ENCODE results near the gene NDUFS7.

Gene NDUFS7

DNA sequence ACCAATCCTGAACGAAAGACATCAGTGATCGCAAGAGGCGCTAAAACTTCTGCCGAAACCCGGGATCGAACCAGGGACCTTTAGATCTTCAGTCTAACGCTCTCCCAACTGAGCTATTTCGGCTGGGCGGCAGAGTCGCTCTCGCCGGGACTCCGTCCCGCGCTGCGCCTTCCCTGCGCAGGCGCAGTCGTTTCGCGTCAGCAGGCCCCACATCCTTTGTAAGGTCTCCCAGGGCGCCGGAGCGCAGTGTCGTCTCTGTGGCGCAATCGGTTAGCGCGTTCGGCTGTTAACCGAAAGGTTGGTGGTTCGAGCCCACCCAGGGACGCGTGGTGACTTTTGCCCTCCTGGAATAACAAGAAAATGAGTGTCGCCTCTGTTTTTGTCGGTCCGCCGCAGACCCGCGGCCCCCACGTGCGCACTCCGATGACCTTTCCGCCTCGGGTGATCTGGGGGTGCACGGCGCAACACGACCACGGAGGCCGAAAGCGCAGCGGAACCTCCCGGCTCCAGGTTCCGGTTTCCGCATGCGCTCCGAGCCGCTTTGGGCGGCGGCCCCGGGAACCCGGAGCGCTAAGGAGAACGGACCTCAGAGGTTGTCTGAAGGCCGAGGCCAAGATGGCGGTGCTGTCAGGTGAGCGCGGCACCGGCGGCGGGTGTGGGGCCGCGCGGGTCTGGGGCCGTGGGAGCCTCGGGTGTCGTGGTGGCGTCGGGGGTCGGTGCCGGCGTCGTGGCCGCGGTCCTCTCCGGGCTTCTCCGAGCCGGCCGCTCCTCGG lies at the start of gene NDUFS7:
NDUFS7 (plus strand) TSS at position 596 of the 773 bp plus-strand sequence; CDS start at position 616, 20 bp downstream.
- DNase-seq (ENCODE audit: low read depth in 2 of 2) = peak; percentile 90 to 94

DNA sequence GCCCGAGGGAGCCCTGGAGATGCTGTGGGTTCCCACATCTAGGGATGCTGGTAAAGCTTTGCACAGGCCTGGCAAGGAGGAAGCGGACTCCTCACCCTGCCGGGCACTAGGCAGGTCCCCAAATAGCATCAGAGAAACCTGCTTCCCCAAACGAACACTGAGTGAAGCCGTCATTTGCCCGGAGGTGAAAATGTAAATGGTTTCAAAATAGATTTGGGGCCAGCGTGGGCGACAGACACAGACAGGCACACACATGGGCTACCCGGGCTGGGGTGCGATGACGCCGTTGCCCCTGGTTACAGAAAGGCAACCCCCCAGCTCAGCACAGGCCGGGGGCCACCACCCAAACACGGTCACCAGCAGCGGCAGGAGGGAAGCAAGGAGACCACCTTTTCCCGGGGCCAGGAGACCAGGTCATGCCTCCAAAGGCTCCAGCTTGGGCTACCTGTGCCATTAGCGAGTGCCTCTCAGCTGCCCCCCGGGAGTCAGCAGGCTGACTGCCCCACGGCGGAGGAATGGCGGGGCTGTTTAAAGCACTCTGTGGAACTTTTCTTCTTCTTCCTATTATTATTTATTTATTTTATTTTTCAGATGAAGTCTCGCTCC lies 47.5 kb upstream of the NDUFS7 start:
- DNase-seq (ENCODE audit: low read depth in 2 of 2) = no peak

- no peak for DNase-seq (ENCODE audit: low read depth in 2 of 2)
These were observed 42.8 kb upstream of the NDUFS7 start for GRCh38 chr19:1340681-1341469.

- no peak for DNase-seq (ENCODE audit: low read depth in 2 of 2)
These were observed 40.7 kb upstream of the NDUFS7 start for GRCh38 chr19:1343041-1343440.

DNA sequence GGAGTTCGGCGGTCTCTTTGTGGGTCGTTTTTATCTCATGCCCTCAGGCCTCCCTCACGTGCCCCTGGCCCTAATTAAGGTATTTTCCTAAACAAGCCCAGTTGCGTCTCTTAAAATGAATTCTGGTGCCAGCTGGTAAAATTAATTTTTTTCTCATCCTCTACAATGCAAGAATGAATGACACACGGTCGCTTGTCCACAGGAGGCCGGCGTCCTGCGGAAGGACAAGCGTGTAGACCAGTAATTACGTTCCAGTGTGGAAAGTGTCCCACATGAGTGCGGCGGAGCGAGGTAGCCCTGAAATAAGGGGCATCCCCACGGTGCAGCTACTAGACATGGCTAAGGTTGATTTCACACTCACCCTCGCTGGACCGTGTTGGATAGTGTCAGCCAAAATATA lies 34.5 kb upstream of the NDUFS7 start:
- DNase-seq (ENCODE audit: low read depth in 2 of 2) = no peak

- DNase-seq (ENCODE audit: low read depth in 2 of 2) = no peak
These were observed 32.8 kb upstream of the NDUFS7 start for GRCh38 chr19:1350867-1351266.

GRCh38 chr19:1351381-1351851 lies 32.3 kb upstream of the NDUFS7 start:
- DNase-seq (ENCODE audit: low read depth in 2 of 2) = no peak

- no peak for DNase-seq (ENCODE audit: low read depth in 2 of 2)
These were observed 30.6 kb upstream of the NDUFS7 start for GRCh38 chr19:1353144-1353543.

GRCh38 chr19:1354970-1355567 lies 28.6 kb upstream of the NDUFS7 start:
- peak in 1 of 2 experiments; percentile 15 for DNase-seq (ENCODE audit: low read depth in 2 of 2)

DNA sequence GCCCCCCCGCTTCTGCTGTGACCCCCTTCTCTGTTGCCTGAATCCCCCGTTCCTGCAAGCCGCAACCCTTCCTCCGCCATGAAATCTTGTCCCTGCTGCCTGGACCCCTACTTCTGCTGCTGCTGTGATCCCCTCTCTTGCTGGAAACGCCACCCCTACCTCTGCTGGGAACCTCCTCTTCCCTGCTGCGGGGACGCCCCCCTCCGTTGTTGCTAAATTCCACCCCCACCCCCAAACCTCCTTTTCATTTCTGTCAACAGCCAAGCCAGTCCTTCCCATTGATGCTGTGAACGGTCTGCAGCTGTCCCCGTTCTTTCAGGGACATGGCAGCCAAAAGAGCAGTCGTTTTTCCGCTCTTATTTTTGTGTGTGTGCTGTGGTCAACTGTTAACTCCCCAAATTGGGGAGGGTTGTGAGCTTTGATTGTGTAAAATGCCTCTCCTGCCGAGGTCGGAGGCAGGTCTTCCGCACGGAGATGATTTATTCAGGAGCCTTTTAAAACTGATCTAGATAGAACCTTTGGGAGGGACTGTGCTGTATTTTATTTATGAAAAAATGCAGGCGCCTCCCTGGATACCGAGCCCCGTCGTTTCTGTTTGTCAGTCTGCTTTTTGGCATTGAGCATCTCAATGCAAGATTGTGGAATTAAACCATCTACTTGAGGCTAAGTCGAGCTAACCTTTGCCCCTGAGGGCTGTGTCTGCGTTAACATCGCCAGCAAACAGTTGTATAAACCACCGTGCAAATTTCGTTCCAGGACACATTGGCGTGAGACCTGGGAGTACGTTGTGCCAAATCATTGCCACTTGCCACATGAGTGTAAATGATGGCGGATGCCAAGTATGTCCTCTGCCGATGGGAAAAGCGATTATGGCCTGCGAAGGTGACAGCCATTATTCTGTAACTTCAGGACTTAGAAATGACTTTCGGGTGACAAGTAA lies 27.9 kb upstream of the NDUFS7 start:
- DNase-seq (ENCODE audit: low read depth in 2 of 2) = no peak

DNA sequence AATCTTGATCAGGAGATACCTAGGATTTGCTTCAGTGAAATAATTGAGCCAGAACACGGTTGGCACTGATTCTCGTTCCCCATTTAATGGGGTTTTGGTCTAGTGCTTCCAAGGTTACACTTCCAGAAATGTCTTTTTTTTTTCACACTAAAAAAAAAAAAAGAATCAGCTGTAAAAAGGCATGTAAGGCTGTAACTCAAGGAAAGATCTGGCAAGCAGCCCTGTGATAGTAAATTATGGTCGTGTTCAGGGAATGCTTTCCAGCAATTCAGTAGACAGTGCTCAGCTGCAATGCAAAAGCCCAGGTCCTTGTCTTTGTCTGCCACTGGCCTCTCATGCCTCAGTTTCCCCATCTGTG lies 27.2 kb upstream of the NDUFS7 start:
- DNase-seq (ENCODE audit: low read depth in 2 of 2) = no peak

- no peak for DNase-seq (ENCODE audit: low read depth in 2 of 2)
These were observed 26.1 kb upstream of the NDUFS7 start for GRCh38 chr19:1357531-1358109.

GRCh38 chr19:1360126-1360817 lies 23.4 kb upstream of the NDUFS7 start:
- DNase-seq (ENCODE audit: low read depth in 2 of 2) = no peak

- DNase-seq (ENCODE audit: low read depth in 2 of 2) = no peak
These were observed 22.8 kb upstream of the NDUFS7 start for GRCh38 chr19:1360818-1361461.

DNA sequence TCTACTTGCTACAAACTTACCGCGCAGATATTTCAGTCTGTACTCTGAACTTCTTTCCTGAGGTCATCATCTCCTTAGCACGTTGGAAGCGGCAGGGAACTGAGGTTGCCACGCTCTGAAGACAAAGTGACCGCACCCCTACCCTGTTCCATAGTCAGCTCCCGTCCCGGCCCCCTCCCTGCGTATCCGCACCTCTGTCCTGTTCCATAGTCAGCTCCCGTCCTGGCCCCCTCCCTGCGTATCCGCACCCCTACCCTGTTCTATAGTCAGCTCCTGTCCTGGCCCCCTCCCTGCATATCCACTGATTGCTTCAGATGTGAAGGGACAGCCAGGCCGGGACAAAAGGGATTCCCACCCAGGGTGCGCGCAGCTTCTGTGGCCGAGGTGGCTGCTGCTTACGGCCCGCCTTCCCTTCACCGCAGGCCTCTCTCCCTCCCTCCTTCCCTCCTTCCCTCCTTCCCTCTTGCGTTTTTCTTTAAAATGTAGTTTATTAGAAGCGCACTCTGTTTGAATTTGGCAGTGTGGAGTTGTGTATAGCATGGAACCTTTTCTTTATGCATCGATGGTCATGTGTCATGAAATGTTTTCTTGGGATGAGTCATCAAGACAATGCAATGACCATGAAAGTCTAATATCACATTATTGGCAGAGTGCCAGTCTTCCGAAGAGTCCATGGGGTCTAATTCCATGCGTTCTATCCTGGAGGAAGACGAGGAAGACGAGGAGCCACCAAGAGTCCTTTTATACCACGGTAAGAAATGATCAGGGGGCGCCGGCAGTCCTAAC lies 21.9 kb upstream of the NDUFS7 start:
- no peak for DNase-seq (ENCODE audit: low read depth in 2 of 2)

DNA sequence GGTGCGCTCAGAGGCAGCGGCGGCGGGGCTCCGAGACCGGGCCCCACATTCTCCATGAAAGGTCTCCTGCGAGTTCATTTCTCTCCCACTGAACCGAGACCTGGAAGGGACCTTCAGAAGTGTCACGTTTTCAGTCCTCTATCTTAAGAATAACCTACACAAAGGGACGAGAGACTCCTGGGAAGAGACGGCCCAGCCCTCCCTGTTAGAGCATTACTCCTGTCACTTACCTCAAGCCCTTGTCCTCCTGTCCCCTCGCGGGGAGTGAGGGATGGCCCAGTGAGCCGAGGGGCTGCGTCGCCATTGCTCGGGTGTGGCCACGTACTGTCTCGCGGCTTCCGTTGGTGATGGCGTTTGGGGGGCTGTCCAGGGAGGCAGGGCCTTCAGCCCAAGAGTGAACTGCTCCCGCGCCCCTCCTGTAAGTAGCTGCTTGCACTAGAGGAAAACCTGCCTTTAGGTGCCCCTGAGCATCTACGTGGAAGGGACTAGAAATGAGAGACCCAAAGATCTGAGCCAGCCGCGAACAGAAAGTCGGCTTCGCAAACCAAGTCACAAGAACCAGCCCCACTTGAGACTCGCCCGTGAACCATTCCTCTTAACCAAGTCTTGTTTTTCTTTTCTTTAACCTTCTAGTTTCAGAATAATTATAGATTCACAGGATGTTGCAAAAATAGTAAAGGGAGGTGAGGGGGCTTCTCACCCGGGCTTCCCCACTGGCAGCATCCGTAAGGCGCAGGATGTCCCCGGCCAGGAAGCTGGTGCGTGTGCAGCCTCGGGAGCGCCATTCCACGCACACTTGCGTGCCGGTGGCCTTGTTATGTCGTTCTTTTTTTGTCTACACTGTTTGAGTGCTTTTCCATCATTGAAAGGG lies 21.1 kb upstream of the NDUFS7 start:
- no peak for DNase-seq (ENCODE audit: low read depth in 2 of 2)

DNA sequence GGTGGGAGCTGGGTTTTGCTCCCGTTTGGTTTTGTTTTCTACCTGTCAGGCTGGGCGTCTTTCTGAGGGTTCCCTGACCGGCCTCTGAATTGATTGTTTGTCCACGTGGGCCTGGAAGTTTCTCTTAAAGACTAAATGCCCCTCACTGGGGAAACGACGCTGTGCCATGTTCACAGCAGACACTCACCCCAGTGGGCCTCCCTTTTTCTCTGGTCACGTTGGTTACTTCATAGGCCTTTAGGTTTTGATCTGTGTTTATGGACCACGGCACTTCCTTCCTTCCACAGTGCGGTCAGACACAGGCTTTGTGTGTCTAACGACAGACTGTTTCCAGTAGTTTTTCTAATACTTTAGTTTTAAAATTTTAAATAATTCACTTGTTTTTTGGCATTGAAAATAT lies 20.1 kb upstream of the NDUFS7 start:
- no peak for DNase-seq (ENCODE audit: low read depth in 2 of 2)

All from stimulated activated CD4-positive, alpha-beta T cell treated with anti-CD3 and anti-CD28 coated beads, Interleukin-12 subunit alpha, Interleukin-12 subunit beta, amount 100 ng/mL, for 24 hours (primary cell).